Endothelial cell of umbilical vein (primary cell): ENCODE results near the gene GABPA. TPM values are rescaled to one million over a fixed set of nuclear protein-coding genes. Genes with fewer than 3 reads are reported as not detected.

Source experiments
- BruUV-seq: library from RNA; stranded (reverse); fragments of 400-500 nt; replicated peaks from 2 replicates; lab custom pipeline; 2021; lab: Mats Ljungman, UMichigan
- CTCF ChIA-PET: fragments of 300-600, 350-600 bp; sonication (Branson Sonifier 250); formaldehyde crosslinking; loops from one replicate; lab custom pipeline; 2021; ENCODE audit warnings: antibody characterized with exemption, inconsistent platforms; lab: Charles Lee
- POLR2A ChIA-PET: fragments of 300-600, 350-600 bp; sonication (Branson Sonifier 250); formaldehyde crosslinking; loops from one replicate; lab custom pipeline; 2021; ENCODE audit warnings: antibody characterized with exemption, inconsistent platforms; lab: Charles Lee
- DNase-seq: peaks from one replicate; pipeline ENCODE4 v3.0.0-alpha.2; 2011; ENCODE audit warnings: low read depth, low spot score
- FAIRE-seq: peaks from 2 replicates; lab custom pipeline; 2011; peaks lifted over from hg19 to GRCh38; lab: Jason Lieb, UNC
- H2AFZ ChIP-seq: 2 replicates; pipeline ENCODE4 v1.6.0; 2012; ENCODE audit warnings: low read depth, low read length, control low read depth, inconsistent platforms
- H3K27ac ChIP-seq: 2 replicates; pipeline ENCODE4 v1.5.1; 2011; ENCODE audit warnings: low read depth, mild to moderate bottlenecking, control low read depth, low read length, moderate library complexity; ENCODE audit not compliant: insufficient read depth
- H3K27me3 ChIP-seq, 2 experiments: 2 replicates each; pipeline versions ENCODE4 v1.6.0 to v1.6.1; 2011; ENCODE audit warnings: low read length in 2 of 2, mixed read lengths in 1 of 2; ENCODE audit not compliant: control insufficient read depth in 2 of 2, insufficient read depth in 2 of 2
- H3K36me3 ChIP-seq, 2 experiments: 2 replicates in 1 of 2; 3 replicates in 1 of 2; pipeline ENCODE4 v1.5.1; 2011; ENCODE audit warnings: low read length in 2 of 2, mild to moderate bottlenecking in 1 of 2, moderate library complexity in 1 of 2; ENCODE audit not compliant: control insufficient read depth in 2 of 2, insufficient read depth in 2 of 2; ENCODE audit errors: extremely low read depth in 1 of 2
- H3K4me1 ChIP-seq: 3 replicates; pipeline ENCODE4 v1.5.1; 2011; ENCODE audit warnings: mild to moderate bottlenecking, low read length; ENCODE audit not compliant: control insufficient read depth, insufficient read depth; ENCODE audit errors: extremely low read depth
- H3K4me2 ChIP-seq: 2 replicates; pipeline ENCODE4 v1.6.1; 2011; ENCODE audit warnings: low read length, control low read depth, mixed read lengths; ENCODE audit not compliant: insufficient read depth
- H3K4me3 ChIP-seq, 3 experiments: fragments of 200-600 bp in 1 of 3; sonication (generic), shearing (Covaris generic) in 1 of 3; replicated peaks in 1 of 3; 2 replicates each; pipeline ENCODE4 v1.5.1; 2011 to 2016; ENCODE audit warnings: control low read depth in 3 of 3, low read length in 3 of 3, mild to moderate bottlenecking in 2 of 3, inconsistent platforms in 1 of 3, low read depth in 1 of 3, moderate library complexity in 1 of 3; ENCODE audit not compliant: insufficient read depth in 1 of 3
- H3K79me2 ChIP-seq: 2 replicates; pipeline ENCODE4 v1.6.0; 2012; ENCODE audit warnings: low read length, inconsistent platforms; ENCODE audit not compliant: control insufficient read depth, insufficient read depth
- H3K9ac ChIP-seq: replicated peaks from 2 replicates; pipeline ENCODE3; 2011; ENCODE audit warnings: low read length, control low read depth; ENCODE audit not compliant: insufficient read depth; ENCODE audit errors: extremely low read depth
- H3K9me1 ChIP-seq: replicated peaks from 3 replicates; pipeline ENCODE4 v1.6.0; 2011; ENCODE audit warnings: mild to moderate bottlenecking, low read length; ENCODE audit not compliant: control insufficient read depth, insufficient read depth; ENCODE audit errors: extremely low read depth
- H3K9me3 ChIP-seq: replicated peaks from 2 replicates; pipeline ENCODE4 v1.5.1; 2012; ENCODE audit warnings: low read length, inconsistent platforms; ENCODE audit not compliant: control insufficient read depth, insufficient read depth
- H4K20me1 ChIP-seq: replicated peaks from 2 replicates; pipeline ENCODE3; 2011; ENCODE audit warnings: mild to moderate bottlenecking, low read length; ENCODE audit not compliant: control insufficient read depth, insufficient read depth; ENCODE audit errors: extremely low read depth
- EZH2 ChIP-seq: IDR thresholded peaks from 2 replicates; pipeline ENCODE4 v1.6.1; 2012; ENCODE audit warnings: borderline replicate concordance, low read depth, mild to moderate bottlenecking, moderate library complexity, low read length, inconsistent platforms; ENCODE audit not compliant: severe bottlenecking
- FOS ChIP-seq: IDR thresholded peaks from 2 replicates; pipeline ENCODE4 v1.6.1; 2011; ENCODE audit warnings: mild to moderate bottlenecking, low read length, moderate library complexity, borderline replicate concordance; ENCODE audit not compliant: insufficient read depth
- GATA2 ChIP-seq: IDR thresholded peaks from 2 replicates; pipeline ENCODE4 v1.7.0; 2011; ENCODE audit warnings: low read depth, mild to moderate bottlenecking, moderate library complexity, mixed read lengths, low read length; ENCODE audit not compliant: insufficient read length, insufficient read depth
- JUN ChIP-seq: IDR thresholded peaks from 2 replicates; pipeline ENCODE4 v1.6.1; 2011; ENCODE audit warnings: borderline replicate concordance, low read depth; ENCODE audit not compliant: insufficient read length, insufficient read depth
- MYC ChIP-seq: IDR thresholded peaks from one replicate; pipeline ENCODE4 v1.6.1; 2011; ENCODE audit warnings: mild to moderate bottlenecking, low read depth, low read length
- POLR2A ChIP-seq: IDR thresholded peaks from 2 replicates; pipeline ENCODE4 v1.6.1; 2012; ENCODE audit warnings: low read depth, mild to moderate bottlenecking, control low read depth, low read length
- POLR2AphosphoS5 ChIP-seq: IDR thresholded peaks from 2 replicates; pipeline ENCODE4 v1.6.1; 2012; ENCODE audit warnings: low read depth, mild to moderate bottlenecking, control low read depth, low read length, moderate library complexity; ENCODE audit not compliant: insufficient read depth
- dilution Hi-C: fragments of 300-500 bp; cut with MboI; formaldehyde crosslinking; loops from one replicate; pipeline ENCODE4 v1.15.0; 2019; ENCODE audit warnings: low sequenced_read_pairs; ENCODE audit not compliant: extremely low pct_ligation_motif_present
- intact Hi-C: fragments of 100-400 bp; cut with micrococcal nuclease; formaldehyde crosslinking; loops from one replicate; pipeline ENCODE4 v1.10.0; 2022
- polyA plus RNA-seq, 4 experiments: library from polyadenylated mRNA; depleted of rRNA in 3 of 4; stranded (reverse) in 3 of 4; unstranded in 1 of 4; fragments of >200 nt; gene quantifications; 2 replicates each; pipeline versions ENCODE4 v1.2.1 to v1.2.3, GENCODE V29; 2011 to 2012; ENCODE audit warnings: missing spikeins in 1 of 4
- total RNA-seq: library from RNA; stranded (reverse); gene quantifications from 2 replicates; pipeline ENCODE4 v1.2.3, GENCODE V29; 2021
- TF ChIP-seq, protein P1 (sequence below), 2 donors: IDR thresholded peaks; 1 replicate in 1 of 2; 2 replicates in 1 of 2; pipeline ENCODE4 v1.5.1; 2011; ENCODE audit warnings: low read length in 2 of 2, mild to moderate bottlenecking in 2 of 2, moderate library complexity in 2 of 2, control low read depth in 1 of 2, inconsistent platforms in 1 of 2, low read depth in 1 of 2; ENCODE audit not compliant: insufficient read depth in 1 of 2; ENCODE audit errors: extremely low read depth in 1 of 2
- TF ChIP-seq, protein P2 (sequence below): IDR thresholded peaks from 2 replicates; pipeline ENCODE4 v1.6.1; 2011; ENCODE audit not compliant: insufficient read depth, insufficient read length

GABPA gene
- total and polyA plus RNA-seq, 2 donors (not counting 3 experiments of a cell fraction or from before 2014, with no cell fraction given): 5.8 to 21.0 TPM

DNA sequence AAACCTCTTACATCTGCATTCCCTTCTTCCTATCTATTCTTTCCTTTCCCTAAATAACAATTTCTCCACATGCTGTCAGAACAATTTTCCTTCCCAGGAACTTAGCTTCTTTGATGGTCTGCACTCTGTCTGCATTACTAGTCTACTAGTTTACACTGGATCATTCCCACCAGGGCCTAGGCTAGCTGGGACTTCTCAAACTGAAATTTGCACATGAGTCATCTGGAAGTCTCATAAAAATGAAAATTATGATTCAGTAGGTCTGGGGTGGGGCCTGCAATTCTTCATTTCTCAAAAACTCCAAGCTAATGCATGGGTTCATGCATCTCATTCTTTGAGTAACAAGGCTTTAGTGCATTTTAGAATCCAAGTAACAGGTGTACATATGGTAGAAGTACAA, 74.2 kb downstream of the GABPA start:
- Histone ChIP-seq H3K9ac (no peak overlapping the region), H3K36me3 (no peaks in the 10 kb centered on the region), H3K4me1 (no peaks in the 10 kb centered on the region), H3K27ac (no peak overlapping the region), H3K9me1 (no peaks in the 10 kb centered on the region), H4K20me1 (no peaks in the 10 kb centered on the region), H3K4me3 (no peak overlapping the region), H2AFZ (no peak overlapping the region), H3K9me3 (no peaks in the 10 kb centered on the region), H3K27me3 (peaks cover 0 to under 1% of the 10 kb centered on the region in 2 experiments), H3K4me2 (no peak overlapping the region), H3K79me2 (no peaks in the 10 kb centered on the region)
- FAIRE-seq (no peak), DNase-seq (no peak)
- dilution Hi-C loops (no loop called here), intact Hi-C loops (no loop called here)
- CTCF ChIA-PET: interaction anchor here (1.5 to 2.1 kb wide), 2 partner anchors 8 to 9 kb away, joined by 6 to 8 read pairs; no protein-coding TSS in a partner anchor
- POLR2A ChIA-PET: no interaction called here
- TF ChIP-seq POLR2AphosphoS5 (no peak), GATA2 (no peak), JUN (no peak), FOS (no peak), EZH2 (no peak), POLR2A (no peak), MYC (no peak)
- TF ChIP-seq, protein P1, sequence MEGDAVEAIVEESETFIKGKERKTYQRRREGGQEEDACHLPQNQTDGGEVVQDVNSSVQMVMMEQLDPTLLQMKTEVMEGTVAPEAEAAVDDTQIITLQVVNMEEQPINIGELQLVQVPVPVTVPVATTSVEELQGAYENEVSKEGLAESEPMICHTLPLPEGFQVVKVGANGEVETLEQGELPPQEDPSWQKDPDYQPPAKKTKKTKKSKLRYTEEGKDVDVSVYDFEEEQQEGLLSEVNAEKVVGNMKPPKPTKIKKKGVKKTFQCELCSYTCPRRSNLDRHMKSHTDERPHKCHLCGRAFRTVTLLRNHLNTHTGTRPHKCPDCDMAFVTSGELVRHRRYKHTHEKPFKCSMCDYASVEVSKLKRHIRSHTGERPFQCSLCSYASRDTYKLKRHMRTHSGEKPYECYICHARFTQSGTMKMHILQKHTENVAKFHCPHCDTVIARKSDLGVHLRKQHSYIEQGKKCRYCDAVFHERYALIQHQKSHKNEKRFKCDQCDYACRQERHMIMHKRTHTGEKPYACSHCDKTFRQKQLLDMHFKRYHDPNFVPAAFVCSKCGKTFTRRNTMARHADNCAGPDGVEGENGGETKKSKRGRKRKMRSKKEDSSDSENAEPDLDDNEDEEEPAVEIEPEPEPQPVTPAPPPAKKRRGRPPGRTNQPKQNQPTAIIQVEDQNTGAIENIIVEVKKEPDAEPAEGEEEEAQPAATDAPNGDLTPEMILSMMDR (IDR thresholded peaks at IDR 0.05; ENCODE audit: extremely low read depth in 1 of 2, insufficient read depth in 1 of 2, low read depth in 1 of 2, low read length in 2 of 2): no peak
- TF ChIP-seq, protein P2, sequence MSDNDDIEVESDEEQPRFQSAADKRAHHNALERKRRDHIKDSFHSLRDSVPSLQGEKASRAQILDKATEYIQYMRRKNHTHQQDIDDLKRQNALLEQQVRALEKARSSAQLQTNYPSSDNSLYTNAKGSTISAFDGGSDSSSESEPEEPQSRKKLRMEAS: no peak
- BruUV-seq: no TSS peak
